ENCODE measurements around the gene NPEPL1. TPM values are rescaled to one million over a fixed set of nuclear protein-coding genes. Genes with fewer than 3 reads are reported as not detected.
A peak's percentile ranks its signal among the peaks of the same experiment; 100 is the strongest.

Gene NPEPL1
- total and polyA plus RNA-seq, 2 of the 8 experiments (the other 6 are each of a cell fraction or from before 2014, with no cell fraction given), result 12.4 to 26.8 TPM

DNA sequence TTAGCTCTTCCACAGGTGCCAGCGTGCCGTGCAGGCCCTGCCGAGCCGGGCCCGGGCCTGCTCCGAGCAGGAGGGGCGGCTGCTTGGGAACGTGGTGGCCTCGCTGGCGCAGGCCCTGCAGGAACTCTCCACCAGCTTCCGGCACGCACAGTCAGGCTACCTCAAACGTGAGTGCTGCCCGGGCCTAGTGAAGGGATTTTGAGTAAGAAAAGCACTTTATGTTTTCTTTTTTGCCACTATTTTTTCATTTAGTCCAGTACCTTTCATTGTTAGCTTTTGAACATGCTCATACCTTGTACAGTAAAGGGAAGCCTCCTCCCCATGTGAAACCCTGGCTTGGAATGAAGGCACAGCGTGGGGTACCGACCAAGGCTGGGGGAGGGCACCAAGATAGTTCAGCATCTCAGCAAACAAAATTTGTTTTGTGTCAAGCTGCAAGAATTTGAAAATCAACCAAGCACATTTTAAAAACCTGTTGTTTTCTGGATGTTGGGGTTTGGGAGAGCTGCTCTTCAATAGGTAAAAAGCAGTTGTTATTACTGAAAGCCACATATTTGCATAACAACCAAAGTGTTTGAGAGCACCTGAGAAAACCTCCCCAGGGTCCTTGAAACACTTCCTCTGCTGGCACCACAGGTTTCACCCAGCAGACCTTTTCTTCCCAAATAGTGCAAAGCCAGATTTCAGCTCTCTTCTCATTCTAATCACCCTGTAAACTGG, 23.2 kb upstream of the NPEPL1 start:
- no peak overlapping the region for H3K23ac ChIP-seq (ENCODE audit: insufficient read length)
- peak overlapping the region; percentile 99 for H2AK5ac ChIP-seq (ENCODE audit: low read depth, low read length)
- peak; percentile 64 to 78 for DNase-seq (ENCODE audit: low read depth in 1 of 2, low spot score in 2 of 2)
- no peak overlapping the region for H3K14ac ChIP-seq (ENCODE audit: insufficient read length)
- WGBS, 2 experiments (ENCODE audit: extremely low coverage in 1 of 2, insufficient coverage in 1 of 2, insufficient read length in 1 of 2, insufficient replicate concordance in 2 of 2, low coverage in 1 of 2, low lambda C conversion rate in 2 of 2, missing lambda C conversion rate in 1 of 2), result 11% methylated on average over 16 of the region's 16 CpGs; no CpG with 5 or more reads in 1 of the 2 experiments
- H3K79me1 ChIP-seq (ENCODE audit: low read depth, low read length), result peaks cover 2% of the 10 kb centered on the region
- H4K8ac ChIP-seq (ENCODE audit: extremely low read depth, insufficient read depth, low read length), result peak overlapping the region; percentile 96
- no peaks in the 10 kb centered on the region for H3K9me3 ChIP-seq (ENCODE audit: insufficient read depth in 2 of 2, low read depth in 1 of 2, low read length in 1 of 2)
- CTCF ChIA-PET (ENCODE audit: partially characterized antibody), result interaction anchor here (1.0 to 4.9 kb wide), 7 partner anchors 10 to 189 kb away, joined by 3 to 34 read pairs (median 4); partner anchors contain the start of gene STX16
- peak overlapping the region; percentile 73 for H3K56ac ChIP-seq (replicated peaks; ENCODE audit: insufficient read length, low read depth, low read length)
- H3K4me1 ChIP-seq (replicated peaks in 1 of 4; ENCODE audit: control insufficient read depth in 3 of 4, insufficient read depth in 4 of 4, low read length in 3 of 4), result peaks cover 16 to 34% (median 29%) of the 10 kb centered on the region in 4 experiments
- H3K9ac ChIP-seq (replicated peaks in 1 of 4; ENCODE audit: extremely low read depth in 1 of 4, low read depth in 3 of 4, low read length in 3 of 4), result peak overlapping the region in 3 of 4 experiments; percentile 36 to 65 (median 64); a peak in 5 of 7 replicates
- H2BK5ac ChIP-seq (ENCODE audit: low read depth, low read length), result peak overlapping the region; percentile 100
- H3K18ac ChIP-seq (ENCODE audit: extremely low read depth, low read length), result peak overlapping the region; percentile 99
- peak overlapping the region; percentile 94 for H3K27ac ChIP-seq (ENCODE audit: low read depth, low read length)
- peak overlapping the region; percentile 100 for H2BK120ac ChIP-seq (replicated peaks; ENCODE audit: low read depth, low read length)
- H4K5ac ChIP-seq (ENCODE audit: insufficient read length, low read depth, low read length), result peak overlapping the region; percentile 98
- no peaks in the 10 kb centered on the region for H3K27me3 ChIP-seq (replicated peaks in 1 of 4; ENCODE audit: control insufficient read depth in 3 of 4, extremely low read depth in 1 of 4, insufficient read depth in 3 of 4, low read length in 3 of 4)
- H3K4ac ChIP-seq (replicated peaks; ENCODE audit: insufficient read length, low read depth, low read length), result peak overlapping the region; percentile 99
- no peak overlapping the region for H2AFZ ChIP-seq (ENCODE audit: low read length)
- POLR2A ChIA-PET (ENCODE audit: partially characterized antibody), result interaction anchor here (0.8 to 15.3 kb wide), 25 partner anchors 9 to 279 kb away, joined by 3 to 242 read pairs (median 4); partner anchors contain the start of genes GNAS and STX16
- H3K79me2 ChIP-seq (ENCODE audit: control insufficient read depth in 1 of 2, insufficient read depth in 2 of 2, low read length in 2 of 2), result peaks cover 0 to 41% of the 10 kb centered on the region in 2 experiments; a peak in 2 of 4 replicates
- 0 out of 2 replicates have a peak, but pooled peaks cover 2% of the 10 kb centered on the region for H3K23me2 ChIP-seq (ENCODE audit: low read depth, low read length)
- peak overlapping the region; percentile 100 for H4K91ac ChIP-seq (replicated peaks; ENCODE audit: insufficient read length, low read length)
- peak overlapping the region; percentile 96 for H2BK12ac ChIP-seq (ENCODE audit: low read depth, low read length)
- peak overlapping the region; percentile 49 to 84 for H3K4me2 ChIP-seq (ENCODE audit: insufficient read depth in 1 of 2, low read depth in 2 of 2, low read length in 2 of 2)
- peak; percentile 95 for FAIRE-seq
- H3K4me3 ChIP-seq (ENCODE audit: extremely low read depth in 1 of 4, insufficient read depth in 2 of 4, low read depth in 3 of 4, low read length in 4 of 4), result peak overlapping the region in 2 of 4 experiments; percentile 5 to 39; a peak in 2 of 8 replicates
- peaks cover 10 to 54% (median 17%) of the 10 kb centered on the region in 4 experiments for H3K36me3 ChIP-seq (ENCODE audit: control insufficient read depth in 2 of 4, insufficient read depth in 4 of 4, low read length in 3 of 4)
- H4K20me1 ChIP-seq (replicated peaks in 1 of 2; ENCODE audit: control insufficient read depth in 1 of 2, insufficient read depth in 2 of 2, low read length in 2 of 2), result no peaks in the 10 kb centered on the region
- no peak overlapping the region for H2BK15ac ChIP-seq (ENCODE audit: low read length)
- peak overlapping the region; percentile 98; the same call in 1 of the 2 replicates for H2BK20ac ChIP-seq (ENCODE audit: low read length)
- TF ChIP-seq, protein P1, sequence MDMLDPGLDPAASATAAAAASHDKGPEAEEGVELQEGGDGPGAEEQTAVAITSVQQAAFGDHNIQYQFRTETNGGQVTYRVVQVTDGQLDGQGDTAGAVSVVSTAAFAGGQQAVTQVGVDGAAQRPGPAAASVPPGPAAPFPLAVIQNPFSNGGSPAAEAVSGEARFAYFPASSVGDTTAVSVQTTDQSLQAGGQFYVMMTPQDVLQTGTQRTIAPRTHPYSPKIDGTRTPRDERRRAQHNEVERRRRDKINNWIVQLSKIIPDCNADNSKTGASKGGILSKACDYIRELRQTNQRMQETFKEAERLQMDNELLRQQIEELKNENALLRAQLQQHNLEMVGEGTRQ (IDR thresholded peaks at IDR 0.05; ENCODE audit: low read length), result no peak
- no peak for TF ChIP-seq CTBP2 (IDR thresholded peaks at IDR 0.05; ENCODE audit: borderline replicate concordance, insufficient read depth, insufficient read length, low read length)
- TF ChIP-seq POLR2A (IDR thresholded peaks at IDR 0.05; ENCODE audit: control extremely low read depth in 1 of 2, low read depth in 2 of 2, low read length in 2 of 2), result peak in 1 of 2 experiments; percentile 72; a peak in 1 of 3 replicates
- TF ChIP-seq SP1 (IDR thresholded peaks at IDR 0.05; ENCODE audit: low read depth, low read length), result peak; percentile 79
- TF ChIP-seq SIRT6 (IDR thresholded peaks at IDR 0.05; ENCODE audit: low read length), result no peak
- TF ChIP-seq POU5F1 (IDR thresholded peaks at IDR 0.05; ENCODE audit: low read depth, low read length), result peak; percentile 83
- TF ChIP-seq HDAC6 (IDR thresholded peaks at IDR 0.05; ENCODE audit: low read depth, low read length), result no peak
- no peak for TF ChIP-seq JUN (IDR thresholded peaks at IDR 0.05; ENCODE audit: low read depth, low read length)
- TF ChIP-seq ASH2L (IDR thresholded peaks at IDR 0.05; ENCODE audit: low read length), result peak; percentile 94
- no peak for TF ChIP-seq RNF2 (IDR thresholded peaks at IDR 0.05; ENCODE audit: borderline replicate concordance, low read depth, low read length, missing control alignments, poor library complexity, severe bottlenecking)
- no peak for TF ChIP-seq CEBPB (IDR thresholded peaks at IDR 0.05; ENCODE audit: low read depth, low read length)

Measured in H1 (cell line).